HG03175 (cell line): Measurements from ENCODE around the gene PSMD14.
"Not testable (repeated sequence)": the region's sequence is repeated elsewhere in the genome, so short reads cannot be mapped to it uniquely, and the experiment has no call there.

Source experiments
- ATAC-seq: cut with Tn5 transposase; IDR thresholded peaks from one replicate; pipeline ENCODE4 v1.9.1; 2021; ENCODE audit warnings: mild to moderate bottlenecking, moderate library complexity; ENCODE audit not compliant: unreplicated experiment

PSMD14 gene

DNA sequence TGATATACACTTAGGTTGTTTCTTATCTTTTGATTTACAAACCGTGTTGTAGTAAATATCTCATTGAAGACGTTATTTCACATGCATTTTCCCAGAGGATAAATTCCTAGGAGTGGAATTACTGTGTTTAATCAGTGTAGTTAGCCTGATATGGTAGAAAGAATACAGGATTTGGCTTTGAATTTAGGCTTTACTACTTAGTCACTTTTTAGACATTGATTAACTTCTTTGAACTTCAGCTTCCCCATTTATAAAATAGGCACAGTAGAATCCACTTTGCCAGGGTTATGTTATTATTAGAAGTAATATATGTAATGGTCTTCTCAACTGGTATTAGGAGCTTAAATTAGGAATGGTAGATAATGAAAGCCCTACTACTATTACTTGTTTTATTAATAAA is 27.4 kb downstream of the PSMD14 start:
- no peak for ATAC-seq

GRCh38 chr2:161337247-161337646 is 29.0 kb downstream of the PSMD14 start:
- no peak for ATAC-seq

- not testable (repeated sequence) for ATAC-seq
Observed at GRCh38 chr2:161339532-161339931, 31.3 kb downstream of the PSMD14 start.

GRCh38 chr2:161340930-161341413 is 32.7 kb downstream of the PSMD14 start:
- ATAC-seq, result not testable (repeated sequence)

DNA sequence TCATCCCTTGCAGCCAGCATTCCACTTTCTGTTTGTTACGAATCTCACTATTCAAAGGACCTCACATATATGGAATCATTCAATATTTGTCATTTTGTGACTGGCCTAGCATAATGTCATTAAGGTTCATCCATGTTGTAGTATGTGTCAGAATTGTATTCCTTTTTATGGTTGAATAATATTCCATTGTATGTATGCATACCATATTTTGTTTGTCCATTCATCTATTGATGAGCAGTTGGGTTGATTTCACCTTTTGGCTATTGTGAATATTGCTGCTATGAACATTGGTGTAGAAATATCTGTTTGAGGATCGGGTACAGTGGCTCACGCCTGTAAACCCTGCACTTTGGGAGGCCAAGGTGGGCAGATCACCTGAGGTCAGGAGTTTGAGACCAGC is 35.0 kb downstream of the PSMD14 start:
- ATAC-seq, result no peak

DNA sequence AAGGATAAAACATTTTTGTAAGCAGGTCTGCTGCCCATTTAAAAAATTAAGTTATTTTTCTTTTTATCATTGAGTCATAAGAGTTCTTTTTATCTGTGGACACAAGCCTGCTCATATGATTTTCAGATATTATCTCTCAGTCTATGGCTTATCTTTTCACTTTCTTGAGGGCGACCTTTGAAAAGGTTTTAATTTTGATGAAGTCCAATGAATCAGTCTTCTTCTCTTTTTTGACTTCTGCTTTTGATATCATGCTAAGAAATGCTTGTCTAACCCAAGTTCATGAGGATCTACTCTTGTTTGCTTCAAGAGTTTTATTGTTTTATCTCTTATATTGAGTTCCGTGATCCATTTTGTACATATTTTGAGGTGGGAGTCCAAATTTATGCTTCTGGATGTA is 36.5 kb downstream of the PSMD14 start:
- no peak for ATAC-seq

DNA sequence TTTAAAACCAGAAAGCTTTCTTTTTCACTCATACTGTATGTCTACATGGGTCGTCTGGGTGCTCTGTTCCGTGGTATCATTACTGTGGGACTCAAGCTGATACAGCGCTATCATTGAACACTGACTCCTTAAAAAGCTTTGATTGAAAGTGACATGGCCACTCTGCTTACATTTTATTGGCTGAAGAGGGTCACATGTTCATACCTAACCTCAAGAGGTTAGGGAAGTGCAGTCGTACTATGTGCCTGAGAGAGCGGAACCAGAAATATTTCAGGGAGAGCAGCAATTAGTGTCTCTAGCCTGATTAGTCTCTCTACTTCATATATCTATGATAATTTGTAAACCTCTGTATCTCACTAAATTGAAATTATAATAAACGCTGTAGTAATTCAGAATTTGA is 43.5 kb downstream of the PSMD14 start:
- ATAC-seq, result no peak

DNA sequence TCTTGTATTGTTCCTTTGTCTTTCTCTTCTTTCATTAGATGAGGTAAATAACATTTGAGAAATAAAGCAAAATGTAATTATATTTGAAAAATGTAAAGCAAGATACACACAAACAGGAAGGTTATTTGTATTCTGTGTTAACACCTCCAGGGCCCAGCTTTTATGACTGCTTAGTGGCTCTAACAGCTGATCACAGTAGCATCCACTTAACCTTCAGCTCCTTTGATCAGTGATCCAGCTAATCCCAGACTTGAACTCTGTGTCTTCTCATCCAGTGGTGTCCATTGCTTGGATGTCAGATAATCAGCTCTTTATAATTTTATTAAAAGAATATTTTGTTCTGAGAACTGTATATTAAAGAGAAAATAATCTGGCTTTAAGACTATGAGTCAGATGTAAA is 44.5 kb downstream of the PSMD14 start:
- no peak for ATAC-seq

- no peak for ATAC-seq
Observed at GRCh38 chr2:161353543-161353942, 45.3 kb downstream of the PSMD14 start.

- no peak for ATAC-seq
Observed at GRCh38 chr2:161354106-161354505, 45.9 kb downstream of the PSMD14 start.

DNA sequence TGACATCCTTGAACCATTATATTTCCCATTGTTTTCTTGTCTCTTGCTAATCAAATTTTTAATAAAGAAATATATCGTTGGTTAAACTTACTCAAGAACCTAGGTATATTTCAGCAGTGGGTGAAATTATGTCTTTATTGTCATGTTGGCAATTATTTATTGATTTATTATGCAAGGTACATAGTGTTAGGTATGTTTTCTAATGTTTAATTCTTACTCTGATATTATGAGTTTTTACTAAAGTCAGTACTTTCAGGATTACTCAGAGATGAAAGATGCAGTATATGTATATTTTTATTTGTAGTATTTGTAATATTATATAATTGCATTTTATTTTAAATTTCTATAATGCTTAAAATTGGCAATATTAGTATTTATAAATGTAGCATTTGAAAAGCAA is 46.9 kb downstream of the PSMD14 start:
- ATAC-seq, result no peak

DNA sequence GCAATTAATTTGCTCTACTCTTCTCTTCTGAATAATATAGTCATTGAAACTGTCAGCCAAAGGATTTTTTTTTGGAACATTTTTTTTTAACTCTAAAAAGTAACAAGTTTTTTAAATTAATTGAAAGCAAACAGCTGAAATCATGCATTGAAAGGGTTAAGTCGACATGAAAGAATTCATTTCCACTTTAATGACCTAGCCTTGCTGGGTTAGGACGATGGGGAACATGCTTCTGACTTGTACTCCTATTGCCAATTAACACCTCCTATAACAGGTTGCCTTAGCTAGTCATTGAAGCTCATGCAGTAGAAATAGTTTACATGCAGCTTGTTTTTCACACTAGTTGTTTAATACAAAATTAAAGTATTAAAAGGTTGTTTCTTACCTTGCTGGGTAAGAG is 47.8 kb downstream of the PSMD14 start:
- ATAC-seq, result no peak

DNA sequence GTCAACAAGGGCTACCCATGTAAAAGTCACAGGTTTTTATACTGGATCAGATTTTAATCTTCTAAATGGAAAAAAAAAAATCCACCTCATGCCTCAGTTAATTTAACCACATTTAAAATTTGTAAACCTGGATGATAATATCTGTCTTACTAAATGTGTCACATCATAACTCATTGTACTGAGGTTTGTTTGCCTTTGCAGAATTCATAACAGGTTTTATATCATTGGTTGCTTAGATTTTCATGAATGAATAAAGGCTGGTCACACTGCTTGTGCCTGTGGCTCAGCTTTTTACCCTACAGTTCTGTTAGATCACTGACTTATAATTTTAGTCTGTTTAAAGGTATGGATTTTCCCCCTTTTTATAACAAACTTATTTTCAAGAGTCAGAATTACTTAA is 48.9 kb downstream of the PSMD14 start:
- ATAC-seq, result no peak

DNA sequence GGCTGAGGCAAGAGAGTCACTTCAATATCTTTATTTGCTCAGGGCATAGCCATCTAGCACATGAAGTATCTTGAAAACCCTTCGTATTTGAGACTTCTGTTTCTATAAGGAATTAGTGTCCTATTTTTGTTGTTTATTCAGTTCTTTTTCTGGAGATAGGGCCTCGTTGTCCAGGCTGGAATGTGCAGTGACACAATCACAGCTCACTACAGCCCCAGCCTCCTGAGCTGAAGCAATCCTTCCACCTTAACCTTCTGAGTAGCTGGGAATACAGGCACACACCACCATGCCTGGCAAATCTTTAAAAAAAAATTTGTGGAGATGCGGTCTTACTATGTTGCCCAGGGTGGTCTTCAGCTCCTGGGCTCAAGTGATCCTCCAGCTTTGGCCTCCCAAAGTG is 50.6 kb downstream of the PSMD14 start:
- no peak for ATAC-seq

GRCh38 chr2:161360095-161360654 is 52.0 kb downstream of the PSMD14 start:
- not testable (repeated sequence) for ATAC-seq

DNA sequence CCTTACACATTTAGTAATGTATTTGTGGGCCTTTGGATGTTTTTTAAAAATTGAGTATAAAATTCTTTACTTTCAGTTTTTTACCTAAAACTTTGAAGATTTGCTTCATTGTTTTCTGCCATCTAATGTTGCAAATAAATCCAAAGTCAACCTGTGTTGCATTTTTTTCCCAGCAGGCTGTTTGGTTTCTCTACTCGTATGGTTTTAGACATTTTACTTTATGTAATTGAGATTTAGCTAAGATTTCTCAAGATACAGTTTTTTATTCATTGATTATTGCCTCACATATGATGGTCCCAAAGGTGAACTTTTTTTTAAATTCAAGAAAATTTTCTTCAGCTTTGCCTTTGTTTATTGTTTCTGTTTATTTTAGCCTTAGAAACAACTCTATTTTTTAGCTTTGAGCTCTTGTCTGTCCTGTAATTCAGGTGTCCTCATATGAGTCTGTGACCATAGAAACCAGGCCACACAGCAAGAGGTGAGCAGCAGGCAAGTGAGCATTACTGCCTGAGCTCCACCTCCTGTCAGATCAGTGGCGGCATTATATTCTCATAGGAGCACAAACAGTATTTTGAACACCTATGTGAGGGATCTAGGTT is 54.4 kb downstream of the PSMD14 start:
- no peak for ATAC-seq

DNA sequence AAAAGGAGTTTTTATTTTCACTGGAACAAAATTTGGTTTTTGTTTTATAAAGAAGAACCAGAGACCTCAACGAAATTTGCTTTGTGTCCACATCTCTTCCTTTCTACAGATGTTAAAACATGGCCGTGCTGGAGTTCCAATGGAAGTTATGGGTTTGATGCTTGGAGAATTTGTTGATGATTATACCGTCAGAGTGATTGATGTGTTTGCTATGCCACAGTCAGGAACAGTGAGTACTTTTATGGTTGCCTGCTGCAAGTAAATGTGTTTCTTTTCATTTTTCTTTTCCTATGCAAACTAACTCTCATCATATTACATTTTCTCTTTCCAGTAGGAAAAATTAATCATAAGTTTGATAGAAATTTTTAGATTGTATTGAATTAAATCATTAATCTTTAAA is 59.5 kb downstream of the PSMD14 start:
- no peak for ATAC-seq

DNA sequence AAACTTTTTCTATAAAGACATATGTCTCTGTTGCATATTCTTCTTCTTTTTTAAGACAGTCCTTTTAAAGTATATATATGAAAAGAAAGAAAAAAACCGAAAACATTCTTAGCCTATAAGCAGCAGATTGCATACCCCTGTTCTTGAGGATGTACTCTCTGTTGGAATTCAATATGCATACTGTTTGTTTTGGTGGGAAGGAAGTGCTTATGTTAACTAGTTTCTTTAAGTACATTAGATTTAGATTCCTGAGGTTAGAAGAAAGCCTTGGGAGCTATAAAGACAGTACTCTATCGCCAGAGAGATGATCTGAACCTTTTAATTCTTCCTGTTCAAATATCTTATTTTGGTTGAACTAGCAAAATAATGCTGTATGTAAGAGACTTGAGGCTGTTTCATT is 61.1 kb downstream of the PSMD14 start:
- no peak for ATAC-seq

DNA sequence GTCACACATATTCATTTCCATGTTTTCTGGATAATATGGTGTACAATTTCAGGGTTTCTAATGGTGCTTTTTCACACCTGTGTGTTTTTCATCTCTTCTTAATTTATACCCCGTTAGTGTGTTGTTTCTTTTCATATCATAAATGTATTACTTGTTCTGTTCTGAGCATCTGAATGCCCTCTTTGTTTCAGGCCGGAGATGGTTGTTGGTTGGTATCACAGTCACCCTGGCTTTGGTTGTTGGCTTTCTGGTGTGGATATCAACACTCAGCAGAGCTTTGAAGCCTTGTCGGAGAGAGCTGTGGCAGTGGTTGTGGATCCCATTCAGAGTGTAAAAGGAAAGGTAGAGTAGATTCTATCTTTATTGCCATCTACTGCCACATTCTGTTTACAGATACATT is 62.8 kb downstream of the PSMD14 start:
- ATAC-seq, result no peak

GRCh38 chr2:161371869-161372268 is 63.6 kb downstream of the PSMD14 start:
- no peak for ATAC-seq

GRCh38 chr2:161373942-161374341 is 65.7 kb downstream of the PSMD14 start:
- ATAC-seq, result no peak

GRCh38 chr2:161374446-161374845 is 66.2 kb downstream of the PSMD14 start:
- ATAC-seq, result no peak

GRCh38 chr2:161379740-161380139 is 71.5 kb downstream of the PSMD14 start:
- ATAC-seq, result no peak
